Germinal center (tissue), 1 donor: ENCODE results near the gene PPEF2.
"Not testable (repeated sequence)": the region's sequence is repeated elsewhere in the genome, so short reads cannot be mapped to it uniquely, and the experiment has no call there.

ENCODE experiments used
- DNase-seq: peaks from one replicate; pipeline ENCODE4 v3.0.0; 2012; ENCODE audit warnings: mixed read lengths, low spot score

The PPEF2 gene, protein sequence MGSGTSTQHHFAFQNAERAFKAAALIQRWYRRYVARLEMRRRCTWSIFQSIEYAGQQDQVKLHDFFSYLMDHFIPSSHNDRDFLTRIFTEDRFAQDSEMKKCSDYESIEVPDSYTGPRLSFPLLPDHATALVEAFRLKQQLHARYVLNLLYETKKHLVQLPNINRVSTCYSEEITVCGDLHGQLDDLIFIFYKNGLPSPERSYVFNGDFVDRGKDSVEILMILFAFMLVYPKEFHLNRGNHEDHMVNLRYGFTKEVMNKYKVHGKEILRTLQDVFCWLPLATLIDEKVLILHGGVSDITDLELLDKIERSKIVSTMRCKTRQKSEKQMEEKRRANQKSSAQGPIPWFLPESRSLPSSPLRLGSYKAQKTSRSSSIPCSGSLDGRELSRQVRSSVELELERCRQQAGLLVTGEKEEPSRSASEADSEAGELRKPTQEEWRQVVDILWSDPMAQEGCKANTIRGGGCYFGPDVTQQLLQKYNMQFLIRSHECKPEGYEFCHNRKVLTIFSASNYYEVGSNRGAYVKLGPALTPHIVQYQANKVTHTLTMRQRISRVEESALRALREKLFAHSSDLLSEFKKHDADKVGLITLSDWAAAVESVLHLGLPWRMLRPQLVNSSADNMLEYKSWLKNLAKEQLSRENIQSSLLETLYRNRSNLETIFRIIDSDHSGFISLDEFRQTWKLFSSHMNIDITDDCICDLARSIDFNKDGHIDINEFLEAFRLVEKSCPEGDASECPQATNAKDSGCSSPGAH

DNA sequence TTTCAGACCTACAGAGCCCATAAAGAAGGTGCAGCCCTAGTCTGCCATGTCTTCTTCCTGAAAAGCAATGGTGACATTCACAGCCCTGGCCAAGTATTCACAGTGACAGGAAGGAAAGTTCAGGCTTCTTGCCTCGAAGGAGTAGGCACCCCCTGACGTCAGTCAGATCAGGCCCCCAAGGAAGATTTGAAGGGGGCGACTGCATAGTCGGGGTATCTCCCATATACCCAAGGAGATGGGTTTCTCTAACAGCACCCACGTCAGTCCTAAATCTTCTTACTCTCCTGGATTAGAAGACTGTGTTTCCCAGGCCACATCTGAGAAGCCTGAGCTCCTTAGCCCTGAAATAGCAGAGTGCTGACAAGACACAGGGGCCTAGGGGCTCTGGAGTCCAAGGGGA is at the start of gene PPEF2:
TSS of gene PPEF2 (minus strand) at position 101 of the 400 bp plus-strand sequence. CDS start 6,127 bp downstream, outside the sequence.
- DNase-seq: no peak

DNA sequence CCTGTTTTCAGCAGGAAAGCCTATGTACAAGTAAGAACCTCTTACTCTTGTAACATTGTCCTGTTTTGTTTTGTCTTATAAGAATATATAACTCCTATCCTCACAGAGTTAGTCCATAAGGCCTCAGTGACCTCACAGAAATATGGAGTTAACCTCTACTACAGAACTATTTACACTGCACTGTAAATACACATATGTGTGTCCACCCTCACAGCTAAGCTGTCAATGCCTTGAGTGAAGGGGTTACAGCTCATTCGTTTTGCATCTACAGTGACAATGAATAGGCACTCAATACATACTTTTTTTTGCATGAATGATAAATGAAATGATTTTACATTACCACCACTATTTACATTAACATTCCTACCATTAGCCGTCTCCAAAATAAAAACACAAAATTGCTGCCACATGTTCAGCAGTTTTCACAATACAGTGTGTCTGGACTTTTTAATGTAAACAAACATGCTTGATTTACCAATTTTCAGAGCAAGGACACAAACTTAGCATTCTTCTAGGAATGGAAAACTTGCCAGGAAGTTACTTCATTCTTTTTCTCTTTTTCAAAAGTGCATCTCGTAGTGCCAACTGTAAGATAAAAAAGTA is 48.1 kb upstream of the PPEF2 start:
- no peak for DNase-seq

DNA sequence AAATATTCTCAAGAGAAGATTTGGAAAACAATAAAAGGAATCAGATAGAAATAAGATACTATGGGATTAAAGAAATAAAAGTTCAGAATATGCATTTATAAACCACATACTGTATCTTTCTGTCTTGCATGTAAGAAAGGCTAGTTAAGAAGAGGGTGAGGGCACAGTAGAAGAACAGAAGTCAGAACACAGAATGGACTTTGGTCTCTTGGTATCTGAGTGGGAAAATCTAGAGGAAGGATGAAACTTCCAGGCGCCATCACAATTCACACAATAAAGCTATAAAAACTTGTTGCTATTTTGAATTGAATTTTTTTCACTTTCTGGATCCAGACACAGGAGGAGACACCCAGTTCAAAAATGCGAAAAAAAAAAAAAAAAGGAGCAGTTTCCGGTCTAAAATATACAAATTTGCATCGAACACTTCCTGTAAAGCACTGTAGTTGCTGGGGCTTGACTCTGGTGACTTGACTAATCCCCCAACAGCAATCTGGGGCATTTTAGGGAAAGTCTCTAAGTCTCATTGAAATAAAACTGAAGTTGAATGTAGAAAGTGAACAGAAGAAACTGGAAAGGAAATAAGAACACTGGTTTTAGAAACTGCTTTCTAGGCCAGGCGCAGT is 46.7 kb upstream of the PPEF2 start:
- peak; percentile 21 for DNase-seq

DNA sequence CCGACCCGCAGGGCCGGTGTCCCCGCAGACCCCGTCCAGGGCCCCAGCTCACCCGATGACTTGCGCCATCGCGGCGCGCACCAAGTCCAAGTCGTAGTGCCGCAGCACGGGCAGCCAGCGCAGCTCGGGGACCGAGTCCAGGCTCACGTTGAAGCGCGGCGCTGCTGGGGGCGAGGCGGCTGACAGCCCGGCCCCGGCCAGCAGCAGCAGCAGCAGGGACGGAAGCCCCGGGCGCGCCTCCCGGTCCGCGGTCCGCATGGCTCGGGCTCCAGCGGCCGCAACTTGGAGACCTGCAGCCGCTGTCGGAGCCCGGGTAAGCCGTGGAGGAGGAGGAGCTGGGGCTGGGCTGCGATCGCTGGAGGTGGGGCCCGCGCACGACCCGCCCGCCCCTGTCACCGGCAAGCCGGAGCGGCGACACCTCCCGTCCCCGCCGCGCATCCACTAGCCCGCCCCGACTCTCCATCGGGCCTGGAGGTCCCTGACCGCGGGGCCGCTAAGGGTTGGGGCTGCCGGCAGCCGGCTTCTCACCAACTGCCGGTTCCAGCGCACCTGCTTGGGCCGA is 38.5 kb upstream of the PPEF2 start, which contains the start of gene NAAA:
TSS of gene NAAA (minus strand) at position 322 of the 562 bp plus-strand sequence. CDS start at position 258, 64 bp downstream.
- DNase-seq: peak; percentile 75

DNA sequence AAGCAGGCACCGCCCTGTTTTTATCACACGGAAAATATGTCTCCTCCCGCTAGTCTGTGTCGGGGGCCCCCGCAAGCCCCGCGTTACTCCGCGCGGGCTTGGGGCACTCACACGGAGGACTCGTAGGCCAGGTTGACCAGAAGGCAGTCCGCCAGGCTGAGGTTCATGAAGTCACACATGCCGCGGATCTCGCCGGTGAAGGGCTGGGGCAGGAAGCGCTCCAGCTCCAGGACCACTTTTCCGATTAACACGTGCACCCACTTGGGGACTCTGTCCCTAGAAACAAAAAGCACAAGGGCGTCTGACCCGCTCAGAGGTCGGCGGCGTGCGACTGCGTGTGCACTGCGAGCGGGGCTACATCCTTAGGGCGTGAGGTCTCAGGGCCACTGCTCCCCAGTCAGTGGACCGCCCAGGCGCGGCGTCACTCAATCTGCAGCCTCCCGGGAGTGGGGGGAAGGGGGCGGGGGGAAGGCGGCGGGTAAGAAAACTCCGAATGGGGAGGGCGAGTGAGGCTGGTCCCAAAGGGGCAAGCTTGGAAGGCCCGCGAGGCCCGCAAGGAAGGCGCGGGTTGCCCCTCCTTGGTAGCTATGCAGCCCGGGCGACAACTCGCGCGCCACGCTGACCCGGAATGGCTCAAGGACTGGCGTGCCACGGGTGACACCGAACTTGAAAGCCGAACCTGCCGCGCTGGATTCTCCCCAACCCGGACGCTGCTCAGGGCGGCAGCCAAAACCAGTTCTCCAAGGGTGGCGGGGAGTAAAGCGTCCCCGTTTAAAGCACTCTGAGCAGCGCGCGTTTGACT is 37.8 kb upstream of the PPEF2 start:
- peak; percentile 77 for DNase-seq

DNA sequence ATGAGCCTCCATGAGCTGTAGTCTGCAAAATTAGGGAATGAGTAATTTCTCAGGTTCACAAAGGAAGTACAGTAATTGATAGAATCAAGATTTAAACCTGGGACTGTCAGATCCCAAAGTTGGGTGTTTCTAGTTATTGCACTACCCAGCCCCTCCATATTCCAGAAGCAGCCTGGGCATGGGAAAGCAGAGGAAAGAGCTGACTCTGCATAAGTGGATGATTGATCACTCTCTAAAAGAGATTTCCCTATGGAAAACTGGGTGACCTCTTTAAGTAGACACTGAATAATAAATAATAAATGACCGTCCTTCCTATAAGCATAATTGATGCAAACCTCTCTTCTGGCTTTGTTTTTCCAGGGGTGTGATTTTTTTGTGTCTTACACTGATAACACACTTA is 33.4 kb upstream of the PPEF2 start:
- DNase-seq: no peak

DNA sequence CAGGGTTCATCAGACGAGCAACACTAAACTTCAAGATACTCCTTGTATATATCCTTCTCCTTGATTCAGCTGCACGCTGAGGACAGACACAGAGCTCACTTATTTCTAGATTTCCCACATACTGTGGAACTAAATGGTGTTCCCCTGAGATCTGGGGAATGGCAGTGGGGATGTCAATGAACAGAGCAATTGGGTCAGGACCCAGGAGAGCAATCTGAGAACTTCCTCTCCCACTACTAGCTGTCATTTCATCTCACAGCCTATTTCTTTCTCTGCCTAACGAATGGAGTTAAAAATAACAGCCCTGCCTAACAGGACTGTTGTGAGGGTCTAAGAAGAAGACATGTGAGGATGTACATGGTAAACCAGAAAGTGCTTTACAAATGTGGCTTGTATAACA is 27.9 kb upstream of the PPEF2 start:
- DNase-seq: no peak

DNA sequence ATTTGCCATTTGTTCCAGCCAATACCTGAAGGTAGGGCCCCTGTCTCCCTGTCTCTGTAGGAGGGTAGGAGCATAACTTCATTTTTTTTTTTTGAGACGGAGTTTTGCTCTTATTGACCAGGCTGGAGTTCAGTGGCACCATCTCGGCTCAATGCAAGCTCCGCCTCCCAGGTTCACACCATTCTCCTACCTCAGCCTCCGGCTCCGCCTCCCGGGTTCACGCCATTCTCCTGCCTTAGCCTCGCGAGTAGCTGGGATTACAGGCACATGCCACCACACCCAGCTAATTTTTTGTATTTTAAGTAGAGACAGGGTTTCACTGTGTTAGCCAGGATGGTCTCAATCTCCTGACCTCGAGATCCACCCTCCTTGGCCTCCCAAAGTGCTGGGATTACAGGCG is 22.7 kb upstream of the PPEF2 start:
- not testable (repeated sequence) for DNase-seq

DNA sequence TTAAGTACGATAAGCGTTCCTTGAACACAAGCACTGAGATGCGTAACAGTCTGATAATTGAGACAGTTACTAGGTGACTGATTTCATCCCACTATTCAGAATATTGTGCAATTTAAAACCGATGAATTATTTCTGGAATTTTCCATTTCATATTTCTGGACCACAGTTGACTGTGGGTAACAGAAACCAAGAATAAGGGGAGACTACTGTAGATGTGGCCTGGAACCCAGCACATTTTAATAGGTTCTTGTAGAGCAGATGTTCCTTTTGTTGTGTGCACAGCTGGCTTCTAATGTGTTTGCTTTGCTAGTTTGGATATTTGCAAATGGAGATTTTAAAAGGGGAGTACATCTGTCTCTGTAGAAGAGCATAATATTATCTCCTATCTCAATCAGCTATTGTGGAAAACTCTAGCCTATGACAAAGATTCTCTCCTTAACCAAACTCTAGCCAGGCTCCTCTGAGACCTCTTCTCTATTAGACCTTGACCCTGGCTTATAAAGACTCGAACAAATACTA is 22.1 kb upstream of the PPEF2 start:
- no peak for DNase-seq

DNA sequence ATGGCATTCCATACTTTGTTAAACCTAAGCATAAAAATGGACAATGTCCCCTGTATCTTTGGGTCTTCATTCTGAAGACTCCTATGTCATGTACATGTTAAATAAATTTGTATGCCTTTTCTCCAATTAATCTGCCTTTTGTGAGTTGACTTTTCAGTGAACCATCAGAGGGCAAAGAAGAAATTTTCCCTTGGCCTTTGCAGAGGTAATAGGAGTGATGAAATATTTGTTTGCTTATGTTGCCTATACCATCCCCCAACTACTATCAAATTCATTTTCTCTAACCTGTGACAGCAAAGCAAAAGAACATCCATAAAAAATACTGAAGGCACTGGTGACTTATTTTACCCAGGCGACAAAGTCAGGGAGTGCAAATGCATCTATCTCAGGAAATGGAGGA is 20.3 kb upstream of the PPEF2 start:
- no peak for DNase-seq

DNA sequence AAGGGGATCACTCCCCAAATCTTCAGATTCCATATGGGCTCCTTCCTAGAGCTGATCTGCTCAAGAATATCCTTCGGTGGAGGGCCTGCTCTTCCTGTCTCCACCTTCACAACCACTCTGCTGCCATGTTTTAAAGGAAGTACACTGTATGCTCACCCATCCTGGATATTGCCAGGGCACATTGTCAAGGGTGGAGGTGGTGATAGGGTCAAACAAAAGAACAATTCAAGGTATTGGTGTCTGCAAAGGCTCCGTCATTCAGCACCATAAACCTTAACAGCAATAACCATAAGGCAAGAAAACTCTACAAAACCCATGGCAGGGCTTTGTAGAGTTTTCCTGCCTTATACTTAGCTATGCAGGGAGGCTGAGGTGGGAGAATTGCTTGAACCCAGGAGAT is 19.7 kb upstream of the PPEF2 start:
- DNase-seq: no peak

DNA sequence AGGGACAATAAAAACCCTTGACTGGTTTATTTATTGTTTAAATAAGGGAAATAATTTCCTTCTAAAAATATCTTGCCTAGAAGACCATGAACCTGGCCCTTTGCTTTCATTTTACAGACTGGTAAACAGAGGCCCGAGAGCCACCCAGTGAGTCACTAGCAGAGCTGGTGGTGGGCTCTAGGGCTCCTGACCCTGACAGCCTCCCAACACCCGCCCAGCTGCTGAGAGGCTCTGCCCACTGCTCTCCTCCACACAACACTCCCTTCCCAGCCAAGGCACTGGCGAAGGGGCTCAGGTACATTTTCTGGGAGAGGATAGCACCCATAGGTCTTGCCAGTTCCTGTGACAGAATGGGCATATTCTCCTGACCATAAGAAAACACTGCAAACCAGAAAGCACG is 18.1 kb upstream of the PPEF2 start:
- DNase-seq: no peak

DNA sequence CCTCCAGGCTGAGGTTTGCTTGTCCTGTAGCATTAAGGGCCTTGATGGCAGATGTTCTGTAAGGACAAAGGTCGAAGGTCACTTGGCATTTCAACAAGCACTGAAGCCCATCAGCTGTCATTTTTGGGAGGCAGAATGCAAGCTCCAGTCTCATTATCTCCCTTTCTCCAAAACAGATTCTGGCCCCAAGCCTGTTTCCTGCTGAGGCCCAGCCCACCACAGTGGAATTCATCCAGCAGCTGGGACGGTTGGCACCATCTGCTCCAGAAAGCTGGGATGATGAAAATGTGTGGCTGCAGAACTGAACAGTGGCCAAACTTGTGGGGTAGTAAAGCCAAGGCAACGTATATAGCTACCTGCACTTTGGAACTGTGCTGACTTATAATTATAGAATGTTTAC is 17.7 kb upstream of the PPEF2 start:
- no peak for DNase-seq

DNA sequence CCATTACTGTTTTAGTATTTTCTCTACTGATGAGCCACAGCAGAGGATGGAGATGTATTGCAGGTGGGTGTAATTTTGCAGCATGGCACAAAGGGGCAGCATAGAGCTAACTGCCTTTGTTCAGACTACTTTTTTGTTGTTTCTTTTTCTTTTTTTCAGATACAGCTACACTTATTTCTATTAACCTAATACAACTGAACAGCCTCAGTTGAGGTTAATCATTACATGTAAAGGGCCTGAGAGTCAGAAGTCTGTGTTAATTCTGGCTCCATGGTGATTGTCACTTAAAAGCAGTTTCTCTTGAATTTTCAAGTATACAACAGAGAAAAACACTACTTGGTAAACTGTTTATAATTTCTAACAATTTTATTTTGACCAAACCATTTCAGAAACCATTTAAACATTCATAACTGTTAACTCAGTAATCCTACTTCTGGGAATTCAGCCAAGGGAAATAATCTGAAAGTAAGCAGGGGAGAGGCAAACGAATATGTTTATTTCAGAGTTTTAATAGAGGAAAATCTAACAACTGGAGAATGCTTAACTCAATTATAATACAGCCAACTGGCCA is 13.9 kb upstream of the PPEF2 start:
- DNase-seq: peak; percentile 58

DNA sequence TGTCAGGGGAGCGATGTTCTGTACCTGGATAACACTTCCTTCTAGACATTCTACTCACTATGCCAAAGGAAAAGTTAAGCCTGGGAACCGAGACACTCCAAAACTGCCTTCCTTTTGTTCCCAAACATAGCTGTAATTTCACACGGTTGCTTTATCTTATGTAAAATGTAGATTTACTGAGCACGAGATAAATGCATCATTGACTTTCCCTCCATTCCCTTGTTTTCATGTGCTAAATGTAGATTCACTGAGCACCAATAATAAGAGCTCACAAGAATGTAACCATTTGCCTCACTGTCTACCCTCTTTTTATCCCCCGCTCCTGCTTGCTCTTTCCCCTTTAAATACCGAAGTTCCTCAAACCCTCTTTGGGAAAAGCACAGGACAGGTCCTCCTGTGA is 10.7 kb upstream of the PPEF2 start:
- no peak for DNase-seq

DNA sequence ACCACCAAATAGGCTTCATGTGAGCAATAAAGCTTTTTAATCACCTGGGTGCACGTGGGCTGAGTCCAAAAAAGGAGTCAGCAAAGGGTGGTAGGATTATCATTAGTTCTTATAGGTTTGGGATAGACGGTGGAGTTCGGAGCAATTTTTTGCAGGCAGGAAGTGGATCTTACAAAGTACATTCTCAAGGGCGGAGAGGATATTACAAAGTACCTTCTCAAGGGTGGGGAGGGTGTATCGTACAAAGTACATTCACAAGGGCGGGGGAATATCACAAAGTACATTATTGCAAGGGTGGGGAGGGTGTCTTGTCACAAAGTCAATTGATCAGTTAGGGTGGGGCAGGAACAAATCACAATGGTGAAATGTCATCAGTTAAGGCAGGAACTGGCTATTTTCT is 8.6 kb upstream of the PPEF2 start:
- DNase-seq: not testable (repeated sequence)

DNA sequence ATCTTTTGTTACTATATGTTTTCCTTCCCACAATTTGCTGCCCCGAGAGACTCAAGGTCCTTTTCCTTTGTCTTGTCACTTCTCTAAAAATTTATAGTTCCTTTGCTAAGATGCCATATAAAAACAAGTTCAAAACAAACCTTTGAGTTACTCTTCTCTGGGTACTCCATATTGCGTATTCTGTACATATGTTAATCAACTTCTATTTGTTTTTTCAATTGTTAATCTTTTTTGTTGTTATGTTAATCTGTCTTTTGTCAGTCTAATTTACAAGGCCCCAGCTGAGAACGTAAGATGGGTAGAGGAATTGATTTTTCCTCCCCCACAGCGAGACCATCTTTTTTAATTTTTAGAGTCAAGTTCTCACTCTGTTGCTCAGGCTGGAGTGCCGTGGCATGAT is 7.2 kb upstream of the PPEF2 start:
- DNase-seq: no peak

DNA sequence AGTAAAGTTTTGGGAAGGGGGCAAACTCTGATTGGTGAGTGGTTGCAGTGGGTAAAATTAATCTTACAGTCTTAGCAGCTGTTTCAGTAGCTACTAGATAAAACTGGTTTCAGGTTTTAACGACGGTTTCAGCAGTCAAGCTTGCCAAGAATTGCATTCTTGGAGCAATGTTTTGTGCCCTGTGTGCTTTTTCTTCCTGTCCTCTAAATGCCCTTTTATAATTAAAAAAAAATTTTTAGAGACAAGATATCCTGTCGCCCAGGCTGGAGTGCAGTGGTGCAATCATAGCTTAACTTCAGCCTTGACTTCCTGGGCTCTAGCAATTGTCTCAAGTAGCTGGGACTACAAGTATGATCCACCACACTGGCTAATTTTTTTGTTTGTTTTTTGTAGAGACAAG is 6.3 kb upstream of the PPEF2 start:
- DNase-seq: no peak

DNA sequence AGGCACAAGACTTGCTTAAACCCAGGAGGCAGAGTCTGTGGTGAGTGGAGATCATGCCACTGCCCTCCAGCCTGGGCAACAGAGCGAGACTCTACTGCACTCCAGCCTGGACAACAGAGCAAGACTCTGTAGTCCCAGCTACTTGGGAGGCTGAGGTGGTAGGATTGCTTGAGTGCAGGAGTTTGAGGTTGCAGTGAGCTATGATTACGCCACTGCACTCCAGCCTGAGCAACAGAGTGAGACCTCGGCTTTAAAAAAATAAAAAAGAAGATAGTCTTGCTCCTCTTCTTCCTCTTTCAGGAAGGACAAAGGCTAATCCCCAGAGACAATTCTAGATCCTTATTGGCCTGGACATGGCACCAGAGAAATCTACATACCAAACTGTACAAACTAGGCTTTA is 5.7 kb upstream of the PPEF2 start:
- no peak for DNase-seq

DNA sequence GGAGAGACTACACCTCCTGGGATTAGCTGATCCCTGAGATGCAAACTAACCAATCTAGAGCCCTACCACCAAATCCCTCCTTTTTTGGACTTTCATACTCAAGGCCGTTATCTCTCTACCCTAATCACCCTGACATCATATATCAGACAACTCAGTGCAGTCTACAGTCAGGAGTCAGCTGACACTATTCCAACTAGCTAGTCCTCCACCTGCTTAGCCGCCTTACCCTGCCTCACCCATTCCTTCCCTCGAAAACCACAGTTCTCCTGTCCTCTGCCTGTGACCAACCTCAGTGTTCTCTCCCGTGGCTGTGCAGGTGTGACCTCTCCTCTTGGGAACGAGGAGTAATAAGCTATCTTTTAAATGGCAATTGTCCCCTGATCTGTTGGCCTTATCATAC is 1.8 kb upstream of the PPEF2 start:
- DNase-seq: no peak

DNA sequence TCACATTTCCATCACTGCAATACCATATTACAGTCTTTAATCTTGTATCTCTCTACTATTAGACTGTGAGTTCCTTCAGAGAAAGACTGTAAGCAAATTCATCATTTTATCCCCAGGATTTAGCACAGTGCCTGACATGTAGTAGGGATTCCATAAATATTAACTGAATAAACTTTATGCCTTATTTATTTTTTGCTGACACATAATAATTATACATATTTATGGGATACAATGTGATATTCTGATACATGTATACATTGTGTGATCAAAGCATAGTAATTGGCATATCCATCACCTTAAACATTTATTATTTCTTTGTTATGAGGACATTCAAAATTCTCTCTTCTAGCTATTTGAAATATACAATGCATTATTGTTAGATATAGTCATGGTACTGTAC is 3.7 kb downstream of the PPEF2 start:
- DNase-seq: no peak
